Measurements from ENCODE around the gene SPTB.

GRCh38 chr14:64743061-64743460 lies 136.6 kb downstream of the SPTB start:
- no peak for TF ChIP-seq CTCF (IDR thresholded peaks at IDR 0.05)
- no peak for TF ChIP-seq ZFX (IDR thresholded peaks at IDR 0.05; ENCODE audit: borderline replicate concordance)
